Rectal smooth muscle tissue (tissue), 1 donor: Measurements from ENCODE around the gene SYT3.

Source experiments
- H3K27ac ChIP-seq: one replicate; pipeline ENCODE4 v1.7.0; 2013; ENCODE audit warnings: low read depth, low read length, inconsistent platforms
- H3K27me3 ChIP-seq: one replicate; pipeline ENCODE4 v1.7.0; 2013; ENCODE audit warnings: low read length; ENCODE audit not compliant: control insufficient read depth, insufficient read depth
- H3K36me3 ChIP-seq: one replicate; pipeline ENCODE4 v1.7.0; 2013; ENCODE audit warnings: low read length; ENCODE audit not compliant: control insufficient read depth, insufficient read depth
- H3K4me1 ChIP-seq: one replicate; pipeline ENCODE4 v1.7.0; 2013; ENCODE audit warnings: low read length; ENCODE audit not compliant: control insufficient read depth, insufficient read depth
- H3K4me3 ChIP-seq: one replicate; pipeline ENCODE4 v1.7.0; 2013; ENCODE audit warnings: low read length
- H3K9ac ChIP-seq: one replicate; pipeline ENCODE4 v1.7.0; 2013; ENCODE audit warnings: low read length

The SYT3 gene, protein sequence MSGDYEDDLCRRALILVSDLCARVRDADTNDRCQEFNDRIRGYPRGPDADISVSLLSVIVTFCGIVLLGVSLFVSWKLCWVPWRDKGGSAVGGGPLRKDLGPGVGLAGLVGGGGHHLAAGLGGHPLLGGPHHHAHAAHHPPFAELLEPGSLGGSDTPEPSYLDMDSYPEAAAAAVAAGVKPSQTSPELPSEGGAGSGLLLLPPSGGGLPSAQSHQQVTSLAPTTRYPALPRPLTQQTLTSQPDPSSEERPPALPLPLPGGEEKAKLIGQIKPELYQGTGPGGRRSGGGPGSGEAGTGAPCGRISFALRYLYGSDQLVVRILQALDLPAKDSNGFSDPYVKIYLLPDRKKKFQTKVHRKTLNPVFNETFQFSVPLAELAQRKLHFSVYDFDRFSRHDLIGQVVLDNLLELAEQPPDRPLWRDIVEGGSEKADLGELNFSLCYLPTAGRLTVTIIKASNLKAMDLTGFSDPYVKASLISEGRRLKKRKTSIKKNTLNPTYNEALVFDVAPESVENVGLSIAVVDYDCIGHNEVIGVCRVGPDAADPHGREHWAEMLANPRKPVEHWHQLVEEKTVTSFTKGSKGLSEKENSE

DNA sequence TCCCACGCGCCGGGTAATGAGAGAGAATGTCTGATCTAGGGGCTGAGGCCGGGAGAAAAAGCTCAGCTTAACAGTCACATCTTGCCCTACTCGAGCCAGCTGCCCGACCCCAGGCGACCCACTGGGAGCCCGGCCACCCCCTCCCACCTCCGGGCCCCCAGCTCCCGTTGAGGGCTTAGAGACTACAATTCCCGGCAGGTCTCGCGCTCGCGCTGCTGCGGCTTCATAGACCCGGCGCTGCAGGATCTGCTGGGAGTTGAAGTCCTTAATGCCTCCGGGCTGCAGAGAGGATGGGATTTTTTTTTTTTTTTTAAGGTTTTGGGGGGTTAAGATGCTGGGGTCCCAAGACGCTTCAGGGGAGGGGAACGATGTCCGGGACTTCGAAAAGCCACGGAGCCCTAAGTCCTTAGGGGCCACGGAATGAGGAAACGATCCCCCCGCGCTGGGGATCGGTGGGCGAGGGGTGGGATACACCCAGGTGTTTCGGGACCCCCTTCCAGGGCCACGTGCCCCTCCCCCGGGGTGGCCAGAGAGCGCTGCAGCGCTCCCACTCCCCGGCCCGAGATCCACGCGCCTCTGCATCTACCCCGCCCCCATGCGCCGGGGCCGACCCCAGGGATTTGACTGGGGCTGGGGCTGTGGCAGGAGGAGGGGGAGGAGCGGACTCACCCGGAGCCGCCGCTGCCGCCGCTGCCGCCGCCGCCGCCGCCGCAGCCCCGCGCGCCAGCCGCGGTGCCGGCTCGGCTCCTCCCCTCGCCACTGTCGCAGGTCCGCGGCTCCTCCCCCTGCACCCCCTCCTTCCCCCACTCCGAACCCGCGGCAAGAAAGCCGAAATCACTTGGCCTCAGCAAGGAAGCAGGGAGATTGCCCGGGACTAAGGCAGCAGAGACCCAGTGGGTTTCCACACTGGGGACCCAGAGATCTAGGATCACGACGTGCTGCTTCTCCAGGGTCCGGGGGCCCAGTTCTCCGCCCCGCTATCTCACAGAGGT is at the start of gene SYT3:
SYT3 (minus strand) TSS at position 761 of the 992 bp plus-strand sequence. CDS start 2,470 bp downstream, outside the sequence.
- Histone ChIP-seq H3K4me1 (no peaks in the 10 kb centered on the region), H3K36me3 (no peaks in the 10 kb centered on the region), H3K9ac (no peak within 1 kb of the TSS), H3K27ac (no peak within 1 kb of the TSS), H3K27me3 (peaks cover 13% of the 10 kb centered on the region), H3K4me3 (peak within 1 kb of the TSS; percentile 48)

DNA sequence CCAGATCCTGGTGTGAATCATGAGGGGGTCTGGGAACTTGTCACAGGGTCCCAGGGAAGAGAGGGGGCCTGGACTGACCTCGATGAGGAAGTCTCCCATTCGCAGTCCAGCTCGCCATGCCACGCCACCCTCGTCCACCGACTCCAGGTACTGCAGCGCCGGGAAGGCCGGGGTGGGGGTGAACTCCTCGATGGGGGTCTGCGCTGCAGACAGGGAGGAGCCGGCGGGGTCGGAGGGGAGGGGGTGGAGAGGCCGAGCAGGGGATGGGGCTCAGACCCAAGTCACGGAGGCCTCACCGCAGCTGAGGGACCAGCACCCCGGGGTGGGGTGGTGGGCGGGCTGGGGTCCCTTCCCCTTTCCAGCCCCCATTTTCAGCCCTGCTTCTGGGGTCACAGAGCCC is 49.1 kb upstream of the SYT3 start:
- H3K9ac ChIP-seq, result no peak overlapping the region
- no peak overlapping the region for H3K4me3 ChIP-seq
- peaks cover 18% of the 10 kb centered on the region for H3K27me3 ChIP-seq
- no peak overlapping the region for H3K27ac ChIP-seq
- no peaks in the 10 kb centered on the region for H3K4me1 ChIP-seq
- H3K36me3 ChIP-seq, result no peaks in the 10 kb centered on the region

DNA sequence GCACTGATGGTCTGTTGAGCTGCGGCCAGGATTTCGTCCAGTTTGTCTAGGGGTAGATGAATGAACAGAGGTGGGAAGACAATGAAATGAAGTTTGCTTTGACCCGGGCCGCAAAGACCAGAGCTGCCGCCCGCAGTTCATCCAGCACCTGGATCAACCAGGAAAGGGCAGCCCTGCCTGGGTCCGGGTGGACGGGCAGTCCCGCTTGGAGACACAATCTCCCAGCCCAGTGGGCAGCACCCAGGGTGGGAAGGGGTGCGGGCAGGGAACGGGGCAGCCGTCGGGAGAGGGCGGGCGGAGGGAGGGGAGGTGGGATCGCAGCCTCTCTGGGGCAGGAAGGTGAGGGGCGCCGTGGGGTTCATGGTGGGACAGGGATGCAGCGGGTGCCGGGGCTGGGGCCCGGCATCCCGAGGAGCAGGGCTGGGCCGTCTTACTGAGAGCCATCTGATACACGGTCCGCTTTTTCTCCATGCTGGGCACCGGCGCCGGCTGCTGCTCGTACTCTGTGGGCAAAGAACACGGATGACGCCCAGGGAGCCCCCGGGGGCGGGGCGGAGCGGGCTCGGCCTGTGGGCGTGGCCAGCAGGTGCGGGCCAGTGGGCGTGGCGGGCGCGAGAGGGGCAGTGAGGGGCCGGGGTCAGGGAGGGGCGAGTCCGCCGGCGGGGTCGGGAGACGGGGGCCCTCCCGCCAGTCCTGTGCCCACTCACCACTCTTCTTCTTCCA is 46.8 kb upstream of the SYT3 start:
- Histone ChIP-seq H3K27ac (no peak overlapping the region), H3K27me3 (peaks cover 5% of the 10 kb centered on the region), H3K36me3 (no peaks in the 10 kb centered on the region), H3K4me3 (no peak overlapping the region), H3K4me1 (no peaks in the 10 kb centered on the region), H3K9ac (no peak overlapping the region)

DNA sequence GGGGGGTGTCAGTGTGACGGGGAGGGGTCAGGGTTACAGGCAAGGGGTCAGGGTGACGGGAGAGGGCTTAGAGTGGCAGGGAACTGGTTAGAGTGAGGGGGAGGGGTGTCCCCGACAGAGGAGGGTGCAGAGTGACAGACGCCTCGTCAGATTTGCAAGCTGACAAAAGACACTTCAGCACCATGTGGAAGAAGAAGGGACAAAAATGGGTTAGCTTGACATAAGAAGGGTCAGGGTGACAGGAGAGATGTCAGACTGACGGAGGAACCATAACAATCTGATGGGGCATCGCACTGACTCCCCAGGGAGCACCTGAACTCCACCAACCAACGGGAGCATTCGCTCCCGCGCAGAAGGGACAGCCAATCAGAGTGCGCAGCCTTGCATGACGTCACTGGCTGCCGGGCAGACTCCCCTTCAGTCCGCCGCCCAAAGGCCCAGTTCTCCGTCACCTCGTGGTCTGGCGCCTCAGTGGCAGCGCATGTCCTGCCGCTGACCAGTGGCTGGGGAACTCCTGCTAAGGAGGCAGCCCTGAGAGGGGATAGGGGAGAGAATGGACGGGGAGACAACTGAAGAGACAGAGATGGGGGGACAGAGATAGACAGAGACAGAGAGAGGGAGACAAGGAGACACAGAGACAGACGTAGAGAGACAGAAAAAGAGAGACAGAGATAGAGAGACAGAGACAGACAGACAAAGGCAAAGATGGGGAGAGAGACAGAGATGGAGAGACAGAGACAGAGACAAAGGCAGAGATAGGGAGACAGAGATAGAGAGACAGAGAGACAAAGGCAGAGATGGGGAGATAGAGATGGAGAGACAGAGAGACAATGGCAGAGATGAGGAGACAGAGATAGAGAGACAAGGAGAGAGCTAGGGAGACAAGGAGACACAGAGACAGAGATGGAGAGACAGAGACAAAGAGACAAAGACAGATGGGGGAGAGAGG is 39.8 kb upstream of the SYT3 start:
- no peaks in the 10 kb centered on the region for H3K36me3 ChIP-seq
- H3K4me3 ChIP-seq, result no peak overlapping the region
- no peak overlapping the region for H3K27ac ChIP-seq
- no peak overlapping the region for H3K9ac ChIP-seq
- no peaks in the 10 kb centered on the region for H3K27me3 ChIP-seq
- H3K4me1 ChIP-seq, result no peaks in the 10 kb centered on the region

DNA sequence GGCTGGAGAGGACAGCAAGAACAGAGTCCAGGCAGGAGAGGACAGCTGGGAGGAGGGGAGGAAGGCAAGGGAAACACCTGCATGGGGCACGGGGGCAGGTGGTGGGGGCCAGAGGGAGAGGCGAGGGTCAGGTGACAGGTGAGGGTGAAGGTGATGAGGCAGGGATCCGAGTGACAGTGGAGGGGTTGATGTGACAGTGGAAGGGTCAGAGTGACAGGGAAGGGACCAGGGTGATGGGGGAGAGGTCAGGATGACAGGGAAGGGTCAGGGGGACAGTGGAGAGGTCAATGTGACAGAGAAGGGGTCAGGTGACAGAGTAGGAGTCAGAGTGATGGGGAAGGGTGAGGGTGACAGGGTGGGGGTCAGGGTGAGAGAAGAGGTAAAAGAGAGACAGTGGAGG is 38.6 kb upstream of the SYT3 start:
- no peaks in the 10 kb centered on the region for H3K36me3 ChIP-seq
- H3K4me1 ChIP-seq, result no peaks in the 10 kb centered on the region
- no peak overlapping the region for H3K27ac ChIP-seq
- no peaks in the 10 kb centered on the region for H3K27me3 ChIP-seq
- no peak overlapping the region for H3K9ac ChIP-seq
- H3K4me3 ChIP-seq, result no peak overlapping the region

DNA sequence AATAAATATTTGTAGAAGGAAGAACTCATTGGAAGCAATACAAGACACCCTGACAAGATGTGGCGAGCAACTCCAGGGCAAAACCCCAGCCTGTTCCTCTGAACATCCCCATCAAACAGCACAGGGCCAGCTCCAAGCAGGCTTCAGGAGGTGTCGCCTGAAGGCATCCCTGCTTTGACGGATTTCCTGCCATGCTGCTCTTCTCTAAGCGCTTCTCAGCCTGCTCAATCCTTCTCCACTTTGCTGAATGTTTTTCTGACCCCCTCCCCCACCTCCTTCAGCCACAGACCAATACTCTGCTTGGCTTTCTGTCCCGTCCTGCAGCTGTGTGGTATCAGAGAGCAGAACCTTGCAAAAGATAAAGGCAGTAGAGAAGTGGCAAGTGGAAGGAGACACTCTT is 38.0 kb upstream of the SYT3 start:
- H3K4me1 ChIP-seq, result no peaks in the 10 kb centered on the region
- no peak overlapping the region for H3K4me3 ChIP-seq
- H3K36me3 ChIP-seq, result no peaks in the 10 kb centered on the region
- no peak overlapping the region for H3K27ac ChIP-seq
- no peak overlapping the region for H3K9ac ChIP-seq
- peaks cover 2% of the 10 kb centered on the region for H3K27me3 ChIP-seq

DNA sequence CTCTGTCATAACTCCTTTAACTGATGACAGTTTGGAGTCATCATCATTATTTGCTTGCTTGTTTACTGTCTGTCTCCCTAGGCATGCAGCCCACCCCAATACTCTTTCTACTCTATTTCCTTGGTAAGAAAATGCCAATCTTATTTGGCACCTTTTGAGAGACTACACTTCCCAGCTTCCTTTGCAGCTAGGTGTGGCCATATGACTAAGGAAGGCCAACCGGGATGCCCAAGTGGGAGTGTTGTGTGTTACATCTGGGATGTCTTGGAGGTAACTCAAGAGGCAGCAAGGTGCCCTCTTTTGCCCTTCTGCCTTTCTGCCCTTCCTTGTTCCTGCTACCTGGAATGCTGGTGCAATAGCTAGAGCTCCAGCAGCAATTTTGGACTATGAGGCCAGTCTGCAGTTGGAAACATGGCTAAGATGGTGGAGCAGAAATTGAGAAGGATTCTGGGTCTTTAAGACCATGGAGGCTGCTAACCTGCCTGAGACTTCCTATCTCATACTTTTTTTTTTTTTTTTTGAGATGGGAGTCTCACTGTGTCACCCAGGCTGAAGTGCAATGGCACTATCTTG is 37.0 kb upstream of the SYT3 start:
- Histone ChIP-seq H3K9ac (no peak overlapping the region), H3K27me3 (peaks cover 4% of the 10 kb centered on the region), H3K4me1 (no peaks in the 10 kb centered on the region), H3K27ac (no peak overlapping the region), H3K4me3 (no peak overlapping the region), H3K36me3 (no peaks in the 10 kb centered on the region)

DNA sequence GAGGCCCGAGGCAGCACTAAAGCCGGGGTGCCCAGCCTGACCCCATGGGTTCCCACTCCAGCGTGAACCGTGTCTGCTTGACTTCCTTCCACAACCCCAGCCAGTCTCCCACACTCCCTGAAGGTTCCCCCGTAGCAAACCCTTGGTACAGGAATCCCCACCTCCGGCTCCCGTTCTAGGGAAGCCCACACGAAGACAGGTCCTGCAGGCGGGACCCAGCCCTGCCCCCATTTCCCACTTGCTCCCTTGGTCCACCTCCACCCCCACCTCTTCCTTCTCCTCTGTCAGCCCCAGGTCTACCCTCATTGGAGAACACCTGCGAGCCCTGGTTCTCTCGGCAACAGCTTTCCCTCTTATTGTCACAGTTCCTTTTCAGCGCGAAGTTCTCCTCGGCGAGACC is 33.4 kb upstream of the SYT3 start:
- H3K27ac ChIP-seq, result no peak overlapping the region
- no peak overlapping the region for H3K4me3 ChIP-seq
- no peaks in the 10 kb centered on the region for H3K36me3 ChIP-seq
- peaks cover 13% of the 10 kb centered on the region for H3K27me3 ChIP-seq
- H3K9ac ChIP-seq, result no peak overlapping the region
- no peaks in the 10 kb centered on the region for H3K4me1 ChIP-seq

DNA sequence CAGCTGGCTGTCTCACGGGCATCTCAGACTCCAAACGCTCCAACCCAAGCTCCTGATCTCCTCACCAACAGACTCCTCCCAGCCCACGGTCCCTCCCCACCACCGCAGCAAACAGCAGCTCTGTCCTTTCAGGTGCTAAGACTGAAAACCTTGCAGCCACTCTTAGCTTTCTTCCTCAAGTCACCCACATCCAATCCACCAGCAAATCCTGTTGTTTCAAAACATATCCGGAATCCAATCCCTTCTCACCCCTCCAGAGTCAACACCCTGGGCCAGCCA is 30.4 kb upstream of the SYT3 start:
- Histone ChIP-seq H3K27me3 (peaks cover 19% of the 10 kb centered on the region), H3K9ac (no peak overlapping the region), H3K36me3 (no peaks in the 10 kb centered on the region), H3K27ac (no peak overlapping the region), H3K4me3 (no peak overlapping the region), H3K4me1 (no peaks in the 10 kb centered on the region)

DNA sequence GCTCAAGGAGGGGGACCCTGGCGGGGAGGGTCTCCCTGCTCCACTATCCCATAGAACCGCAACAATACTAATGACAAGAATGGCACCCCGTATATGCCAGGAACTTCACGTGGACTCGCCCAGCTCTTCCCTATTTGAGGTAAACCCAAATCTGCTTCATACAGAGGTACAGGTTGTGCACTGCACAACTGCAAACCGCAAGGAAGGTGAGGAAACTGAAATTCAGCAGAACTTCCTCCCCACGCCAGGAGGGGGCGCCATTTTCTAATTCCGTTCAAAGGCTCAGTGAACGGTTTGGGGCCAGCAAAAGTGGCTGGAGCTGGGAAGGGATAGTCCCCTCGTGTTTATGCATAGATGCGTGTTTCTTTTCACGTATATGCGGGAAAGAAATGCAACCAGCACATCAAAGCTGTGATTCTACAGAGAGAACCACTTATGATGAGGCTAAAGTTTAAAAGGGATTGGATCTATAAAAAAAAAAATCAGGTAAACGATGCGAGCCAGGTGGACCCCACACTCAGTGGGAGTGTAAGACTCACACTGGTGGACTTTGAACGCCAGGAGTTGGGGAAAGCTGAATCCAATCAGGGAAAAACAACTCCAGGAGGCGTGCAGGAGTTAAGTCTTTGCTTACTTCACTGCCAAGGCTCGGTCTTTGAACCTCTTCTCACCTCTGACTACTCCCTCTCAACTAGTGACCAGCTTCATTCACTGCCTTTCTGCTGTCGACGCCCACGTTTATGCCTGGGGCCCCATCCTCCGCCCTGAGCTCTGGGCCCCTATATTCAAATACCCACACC is 29.8 kb upstream of the SYT3 start:
- Histone ChIP-seq H3K27me3 (peaks cover 19% of the 10 kb centered on the region), H3K36me3 (no peaks in the 10 kb centered on the region), H3K4me3 (no peak overlapping the region), H3K4me1 (no peaks in the 10 kb centered on the region), H3K27ac (no peak overlapping the region), H3K9ac (no peak overlapping the region)
